Natural killer cell (primary cell): ENCODE results near the gene PTDSS2. TPM values are rescaled to one million over a fixed set of nuclear protein-coding genes. Genes with fewer than 3 reads are reported as not detected.

Source experiments
- ATAC-seq, 3 donors: fragments of 150-1000 bp in 2 of 3; fragments of 200-7000 bp in 1 of 3; cut with Tn5 transposase; 1 replicate in 1 of 3; 2 replicates in 2 of 3; pipeline ENCODE4 v1.10.0; 2021; ENCODE audit warnings: mild to moderate bottlenecking in 2 of 3, moderate library complexity in 2 of 3
- DNase-seq, 2 donors: peaks; one replicate each; pipeline versions ENCODE4 v3.0.0 to v3.0.0-alpha.2; 2013 to 2021; ENCODE audit warnings: mixed read lengths in 1 of 2
- H3K27ac ChIP-seq: one replicate; pipeline ENCODE4 v1.5.1; 2013; ENCODE audit warnings: mild to moderate bottlenecking, low read length
- H3K27me3 ChIP-seq: one replicate; pipeline ENCODE4 v1.6.1; 2013; ENCODE audit warnings: low read length; ENCODE audit not compliant: control insufficient read depth, insufficient read depth
- H3K36me3 ChIP-seq: one replicate; pipeline ENCODE4 v1.6.1; 2013; ENCODE audit warnings: low read length; ENCODE audit not compliant: control insufficient read depth, insufficient read depth
- H3K4me1 ChIP-seq: one replicate; pipeline ENCODE4 v1.6.1; 2013; ENCODE audit warnings: low read length; ENCODE audit not compliant: control insufficient read depth, insufficient read depth
- H3K4me3 ChIP-seq: one replicate; pipeline ENCODE4 v1.5.1; 2013; ENCODE audit warnings: low read length
- H3K9me3 ChIP-seq: one replicate; pipeline ENCODE4 v1.6.1; 2013; ENCODE audit warnings: low read length; ENCODE audit not compliant: control insufficient read depth, insufficient read depth
- H3K27ac Mint-ChIP-seq, 2 donors: one replicate each; pipeline ENCODE4 v1.8.0; 2022; ENCODE audit warnings: mild to moderate bottlenecking in 2 of 2, mixed read lengths in 2 of 2, moderate library complexity in 1 of 2
- H3K27me3 Mint-ChIP-seq, 2 donors: one replicate each; pipeline ENCODE4 v1.8.0; 2022; ENCODE audit warnings: low read depth in 2 of 2, mixed read lengths in 2 of 2
- H3K36me3 Mint-ChIP-seq: one replicate; pipeline ENCODE4 v1.8.0; 2022; ENCODE audit warnings: mixed read lengths
- H3K4me1 Mint-ChIP-seq, 2 donors: one replicate each; pipeline ENCODE4 v1.8.0; 2022; ENCODE audit warnings: mixed read lengths in 2 of 2
- H3K4me3 Mint-ChIP-seq: one replicate; pipeline ENCODE4 v1.8.0; 2022; ENCODE audit warnings: mild to moderate bottlenecking, moderate library complexity, mixed read lengths
- H3K9me3 Mint-ChIP-seq, 2 donors: one replicate each; pipeline ENCODE4 v1.8.0; 2022; ENCODE audit warnings: mixed read lengths in 2 of 2
- CTCF ChIP-seq: fragments of 200-600 bp; IDR thresholded peaks from one replicate; pipeline ENCODE4 v1.8.0; 2022; ENCODE audit warnings: antibody characterized with exemption
- WGBS: methylation state at CpG from one replicate; pipeline ENCODE4 v1.1.7; 2013; ENCODE audit warnings: missing lambda C conversion rate; ENCODE audit not compliant: insufficient coverage; 5-methylcytosine and 5-hydroxymethylcytosine counted together
- intact Hi-C: fragments of 100-400 bp; cut with micrococcal nuclease; formaldehyde crosslinking; loops from one replicate; pipeline ENCODE4 v1.14.2; 2022
- total RNA-seq, 4 donors: library from RNA; stranded (reverse); fragments of 120-200 nt in 1 of 4; gene quantifications; one replicate each; pipeline versions ENCODE4 v1.2.3 to v1.2.4, GENCODE V29; 2013 to 2022

The PTDSS2 gene
- total RNA-seq, 3 donors from 2014 or later (not counting 1 experiment from before 2014, with no cell fraction given), result 21.5 to 25.1 (median 23.4) TPM

GRCh38 chr11:488062-488461 lies 38.0 kb downstream of the PTDSS2 start:
- H3K9me3 ChIP-seq, result no peaks in the 10 kb centered on the region
- H3K4me1 Mint-ChIP-seq, result no peaks in the 10 kb centered on the region
- H3K27me3 Mint-ChIP-seq, result no peaks in the 10 kb centered on the region
- no peaks in the 10 kb centered on the region for H3K27me3 ChIP-seq
- 96% methylated on average over 25 of the region's 25 CpGs for WGBS
- intact Hi-C loops, result no loop called here
- no peak overlapping the region for H3K4me3 Mint-ChIP-seq
- no peaks in the 10 kb centered on the region for H3K4me1 ChIP-seq
- ATAC-seq (no peak), DNase-seq (no peak)
- H3K9me3 Mint-ChIP-seq, result no peaks in the 10 kb centered on the region
- H3K4me3 ChIP-seq, result no peak overlapping the region
- no peak for TF ChIP-seq CTCF
- peaks cover 5% of the 10 kb centered on the region for H3K36me3 ChIP-seq
- H3K27ac ChIP-seq, result no peak overlapping the region
- H3K36me3 Mint-ChIP-seq, result no peaks in the 10 kb centered on the region
- H3K27ac Mint-ChIP-seq, result no peak overlapping the region

- no peaks in the 10 kb centered on the region for H3K9me3 Mint-ChIP-seq
- Histone ChIP-seq H3K27me3 (no peaks in the 10 kb centered on the region), H3K36me3 (peaks cover 5% of the 10 kb centered on the region), H3K27ac (no peak overlapping the region), H3K4me3 (no peak overlapping the region), H3K9me3 (no peaks in the 10 kb centered on the region), H3K4me1 (no peaks in the 10 kb centered on the region)
- intact Hi-C loops, result no loop called here
- no peaks in the 10 kb centered on the region for H3K4me1 Mint-ChIP-seq
- ATAC-seq (no peak), DNase-seq (no peak)
- TF ChIP-seq CTCF, result no peak
- H3K27ac Mint-ChIP-seq, result no peak overlapping the region
- no peak overlapping the region for H3K4me3 Mint-ChIP-seq
- no peaks in the 10 kb centered on the region for H3K36me3 Mint-ChIP-seq
- 98% methylated on average over 19 of the region's 19 CpGs for WGBS
- no peaks in the 10 kb centered on the region for H3K27me3 Mint-ChIP-seq
These were observed 38.5 kb downstream of the PTDSS2 start for GRCh38 chr11:488579-488978.

DNA sequence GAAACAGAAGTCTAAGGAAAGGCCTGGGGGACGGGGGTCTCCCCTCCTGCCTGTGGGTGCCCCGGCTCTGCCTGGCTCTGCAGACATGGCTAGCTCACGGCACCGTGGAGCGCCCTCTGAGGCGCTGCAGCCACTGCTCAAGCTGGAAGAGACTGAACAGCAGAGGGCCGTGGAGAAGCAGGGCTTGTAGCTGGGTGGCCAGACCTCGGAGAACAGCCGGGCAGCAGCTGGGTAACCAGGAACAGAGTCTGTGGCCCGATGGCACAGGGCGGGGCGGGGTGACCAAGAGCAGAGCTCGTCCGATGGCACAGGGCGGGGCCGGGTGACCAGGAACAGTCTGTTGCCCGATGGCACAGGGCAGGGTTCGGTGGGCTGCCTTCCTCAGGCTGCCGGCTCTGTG lies 38.9 kb downstream of the PTDSS2 start:
- no peak overlapping the region for H3K4me3 Mint-ChIP-seq
- Histone ChIP-seq H3K4me1 (no peaks in the 10 kb centered on the region), H3K27ac (no peak overlapping the region), H3K27me3 (no peaks in the 10 kb centered on the region), H3K4me3 (no peak overlapping the region), H3K36me3 (peaks cover 5% of the 10 kb centered on the region), H3K9me3 (no peaks in the 10 kb centered on the region)
- intact Hi-C loops, result no loop called here
- no peak for DNase-seq
- H3K9me3 Mint-ChIP-seq, result no peaks in the 10 kb centered on the region
- no peaks in the 10 kb centered on the region for H3K36me3 Mint-ChIP-seq
- no peak overlapping the region for H3K27ac Mint-ChIP-seq
- no peak for ATAC-seq
- H3K27me3 Mint-ChIP-seq, result no peaks in the 10 kb centered on the region
- TF ChIP-seq CTCF, result no peak
- no peaks in the 10 kb centered on the region for H3K4me1 Mint-ChIP-seq
- 97% methylated on average over 19 of the region's 19 CpGs for WGBS

GRCh38 chr11:489610-490185 lies 39.6 kb downstream of the PTDSS2 start:
- ATAC-seq (no peak), DNase-seq (no peak)
- H3K4me3 ChIP-seq, result no peak overlapping the region
- H3K4me1 Mint-ChIP-seq, result no peaks in the 10 kb centered on the region
- intact Hi-C loops, result no loop called here
- H3K27ac ChIP-seq, result no peak overlapping the region
- no peaks in the 10 kb centered on the region for H3K9me3 Mint-ChIP-seq
- no peaks in the 10 kb centered on the region for H3K36me3 Mint-ChIP-seq
- no peaks in the 10 kb centered on the region for H3K9me3 ChIP-seq
- peaks cover 10% of the 10 kb centered on the region for H3K36me3 ChIP-seq
- no peak overlapping the region for H3K4me3 Mint-ChIP-seq
- no peaks in the 10 kb centered on the region for H3K27me3 ChIP-seq
- TF ChIP-seq CTCF, result no peak
- H3K27ac Mint-ChIP-seq, result no peak overlapping the region
- H3K4me1 ChIP-seq, result no peaks in the 10 kb centered on the region
- 95% methylated on average over 37 of the region's 37 CpGs for WGBS
- no peaks in the 10 kb centered on the region for H3K27me3 Mint-ChIP-seq
